Psoas muscle (tissue), 8 donors: Measurements from ENCODE around the gene TCF7L1. TPM values are rescaled to one million over a fixed set of nuclear protein-coding genes. Genes with fewer than 3 reads are reported as not detected.

Experiments used
- ATAC-seq, 4 donors: fragments of 200-7000 bp; cut with Tn5 transposase; one replicate each; pipeline ENCODE4 v1.9.1; 2020; ENCODE audit warnings: moderate library complexity in 3 of 4, mild to moderate bottlenecking in 2 of 4
- DNase-seq, 2 donors: peaks; one replicate each; pipeline ENCODE4 v3.0.0-alpha.2; 2020
- H3K27ac ChIP-seq: fragments of 200-600 bp; one replicate; pipeline ENCODE4 v1.8.0; 2022
- H3K27me3 ChIP-seq, 3 donors: fragments of 200-600 bp in 1 of 3; one replicate each; pipeline versions ENCODE4 v1.6.1 to v1.8.0; 2013 to 2022; ENCODE audit warnings: low read length in 2 of 3, mild to moderate bottlenecking in 2 of 3, moderate library complexity in 1 of 3; ENCODE audit not compliant: insufficient read depth in 3 of 3
- H3K36me3 ChIP-seq, 2 donors: fragments of 200-600 bp in 1 of 2; one replicate each; pipeline versions ENCODE4 v1.6.1 to v1.8.0; 2013 to 2022; ENCODE audit warnings: low read depth in 1 of 2, mild to moderate bottlenecking in 1 of 2, moderate library complexity in 1 of 2; ENCODE audit not compliant: insufficient read depth in 1 of 2
- H3K4me1 ChIP-seq: fragments of 200-600 bp; one replicate; pipeline ENCODE4 v1.8.0; 2022
- H3K4me3 ChIP-seq: fragments of 200-600 bp; one replicate; pipeline ENCODE4 v1.8.0; 2022; ENCODE audit warnings: mild to moderate bottlenecking
- H3K9me3 ChIP-seq: fragments of 200-600 bp; one replicate; pipeline ENCODE4 v1.8.0; 2022
- CTCF ChIP-seq: fragments of 200-600 bp; IDR thresholded peaks from one replicate; pipeline ENCODE4 v1.8.0; 2022; ENCODE audit warnings: antibody characterized with exemption
- WGBS, 3 donors: extraction: QIAGEN DNeasy Blood & Tissue Kit; methylation state at CpG; one replicate each; pipeline versions ENCODE4 v1.1.6 to v1.1.7; 2013; 5-methylcytosine and 5-hydroxymethylcytosine counted together
- intact Hi-C, 2 donors: fragments of 100-400 bp; cut with DNase I; formaldehyde crosslinking; loops; one replicate each; pipeline versions ENCODE4 v1.11.0 to v1.14.2; 2022
- polyA plus RNA-seq, 3 donors: library from polyadenylated mRNA; stranded (reverse); fragments of 200-250 nt; gene quantifications; one replicate each; pipeline ENCODE4 v1.2.3, GENCODE V29; 2013
- total RNA-seq, 4 donors: library from RNA; stranded (reverse); fragmentation: NEBNext Ultra II Directional in 2 of 4; extraction: Animal tissue kit (Norgen Biotek cat#: 25700) in 2 of 4; gene quantifications; one replicate each; pipeline versions ENCODE4 v1.2.1 to v1.2.4, GENCODE V29; 2021 to 2023
- donor health status: healthy with polysubstance abuse.
- donor health status: DM: no; HTN: no; CAD: no; lungs with moderate emphysema.
- donor health status: Bipolar disorder and iron deficiency.
- donor health status: healthy.
- donor health status: DM: yes; HTN: yes; CAD: no.
- donor health status: DM: no; HTN: no; CAD: no.
- donor health status: DM: no; HTN: no; CAD: no.
- donor health status: DM: yes; HTN: yes; CAD: no.

The TCF7L1 gene
- total and polyA plus RNA-seq, 7 donors = 2.1 to 13.3 (median 6.1) TPM

GRCh38 chr2:85251070-85251616, 118.0 kb downstream of the TCF7L1 start:
- Histone ChIP-seq H3K9me3 (no peaks in the 10 kb centered on the region), H3K4me1 (peaks cover 32% of the 10 kb centered on the region), H3K36me3 (no peaks in the 10 kb centered on the region), H3K27me3 (no peaks in the 10 kb centered on the region), H3K4me3 (no peak overlapping the region), H3K27ac (no peak overlapping the region)
- 64 to 66% (median 66%) methylated on average over 3 of the region's 3 CpGs for WGBS, 3 donors
- no peak for TF ChIP-seq CTCF
- intact Hi-C loops = no loop called here
- no peak for DNase-seq
- ATAC-seq = no peak

- intact Hi-C loops = no loop called here
- Histone ChIP-seq H3K27me3 (no peaks in the 10 kb centered on the region), H3K4me1 (peaks cover 35% of the 10 kb centered on the region), H3K36me3 (no peaks in the 10 kb centered on the region), H3K4me3 (no peak overlapping the region), H3K27ac (no peak overlapping the region), H3K9me3 (no peaks in the 10 kb centered on the region)
- TF ChIP-seq CTCF = no peak
- DNase-seq = no peak
- 59 to 73% (median 63%) methylated on average over 5 of the region's 5 CpGs for WGBS, 3 donors
- ATAC-seq = no peak
Measured at GRCh38 chr2:85253890-85254289, 120.7 kb downstream of the TCF7L1 start.

GRCh38 chr2:85254540-85255300, 121.5 kb downstream of the TCF7L1 start:
- no peak overlapping the region for H3K27ac ChIP-seq
- ATAC-seq = no peak
- H3K9me3 ChIP-seq = no peaks in the 10 kb centered on the region
- no peaks in the 10 kb centered on the region for H3K27me3 ChIP-seq
- intact Hi-C loops = no loop called here
- no peak overlapping the region for H3K4me3 ChIP-seq
- no peak for DNase-seq
- WGBS, 3 donors = 77 to 80% (median 78%) methylated on average over 11 of the region's 11 CpGs
- TF ChIP-seq CTCF = no peak
- peaks cover 28% of the 10 kb centered on the region for H3K4me1 ChIP-seq
- no peaks in the 10 kb centered on the region for H3K36me3 ChIP-seq

GRCh38 chr2:85255456-85255812, 122.2 kb downstream of the TCF7L1 start:
- DNase-seq = no peak
- peaks cover 25% of the 10 kb centered on the region for H3K4me1 ChIP-seq
- intact Hi-C loops = no loop called here
- H3K4me3 ChIP-seq = no peak overlapping the region
- no peaks in the 10 kb centered on the region for H3K27me3 ChIP-seq
- H3K27ac ChIP-seq = no peak overlapping the region
- no peak for TF ChIP-seq CTCF
- H3K36me3 ChIP-seq = no peaks in the 10 kb centered on the region
- no peaks in the 10 kb centered on the region for H3K9me3 ChIP-seq
- WGBS, 3 donors = 37 to 56% (median 40%) methylated on average over 5 to 6 of the region's 6 CpGs
- ATAC-seq = peak in 1 of 4 donors; percentile 26
